IPS DF 19.7 (cell line): ENCODE results near the gene SHISA9.

ENCODE experiments used
- DNase-seq: peaks from one replicate; pipeline ENCODE4 v3.0.0-alpha.2; 2013; ENCODE audit warnings: low read depth, low spot score

SHISA9 gene

GRCh38 chr16:13070268-13070667, 168.9 kb downstream of the SHISA9 start:
- peak; percentile 94 for DNase-seq

DNA sequence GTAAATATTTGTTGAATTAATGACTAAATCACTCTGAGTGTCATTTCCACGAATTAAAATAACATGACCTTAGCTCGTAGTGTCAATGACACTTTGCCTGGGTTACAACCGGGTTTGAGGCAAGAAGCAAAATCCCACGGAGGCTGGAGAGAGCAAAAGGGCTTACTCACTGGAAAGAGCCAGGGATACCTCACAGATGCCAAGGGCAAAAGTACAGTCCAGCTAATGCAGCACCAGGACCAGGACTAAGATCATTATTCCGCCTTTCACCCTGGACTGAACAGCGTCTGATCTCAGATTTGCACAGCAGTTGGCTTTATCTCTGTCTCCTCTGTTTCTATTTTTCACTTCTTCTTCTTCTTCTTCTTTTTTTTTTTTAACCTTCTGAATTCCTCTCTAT, 175.5 kb downstream of the SHISA9 start:
- DNase-seq, result no peak

DNA sequence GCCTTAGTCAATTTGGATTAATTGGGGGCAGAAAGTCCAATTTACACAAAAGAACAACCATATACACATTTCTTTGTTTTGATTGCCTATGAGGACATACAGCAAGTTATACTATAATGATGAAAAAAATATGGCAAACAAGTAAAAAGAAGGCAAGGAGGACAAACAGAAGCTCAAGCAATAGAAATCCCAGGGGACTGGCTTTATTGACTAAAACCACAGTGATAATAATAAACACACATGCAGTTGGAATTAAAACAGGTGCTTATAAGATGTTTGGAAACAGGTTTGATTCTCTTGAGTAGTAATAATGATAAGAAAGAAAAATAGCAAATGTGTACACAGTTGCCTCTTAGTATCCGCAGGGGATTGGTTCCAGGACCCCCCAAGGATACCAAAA, 176.4 kb downstream of the SHISA9 start:
- no peak for DNase-seq

- DNase-seq, result no peak
Measured at GRCh38 chr16:13080531-13080930, 179.1 kb downstream of the SHISA9 start.

- no peak for DNase-seq
Measured at GRCh38 chr16:13081825-13082331, 180.5 kb downstream of the SHISA9 start.

DNA sequence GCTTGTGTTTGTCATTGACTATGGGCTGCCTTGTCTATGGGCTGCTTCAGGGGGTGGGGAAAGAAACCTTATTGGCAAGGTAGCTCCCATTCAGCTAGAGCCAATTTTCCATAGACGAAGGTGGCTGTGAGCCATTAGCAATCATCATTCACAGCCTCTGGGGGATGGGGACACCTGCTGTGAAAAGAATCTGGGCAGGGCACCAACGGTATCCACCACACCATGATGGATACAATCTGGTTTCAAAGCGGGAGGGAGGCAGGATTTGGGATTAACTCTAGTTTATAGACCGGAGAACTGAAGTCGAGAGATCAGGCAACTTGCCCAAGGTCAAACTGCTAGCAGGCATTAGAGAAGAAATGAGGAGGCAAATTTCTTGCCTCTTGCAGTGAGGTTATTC, 182.3 kb downstream of the SHISA9 start:
- DNase-seq, result no peak

DNA sequence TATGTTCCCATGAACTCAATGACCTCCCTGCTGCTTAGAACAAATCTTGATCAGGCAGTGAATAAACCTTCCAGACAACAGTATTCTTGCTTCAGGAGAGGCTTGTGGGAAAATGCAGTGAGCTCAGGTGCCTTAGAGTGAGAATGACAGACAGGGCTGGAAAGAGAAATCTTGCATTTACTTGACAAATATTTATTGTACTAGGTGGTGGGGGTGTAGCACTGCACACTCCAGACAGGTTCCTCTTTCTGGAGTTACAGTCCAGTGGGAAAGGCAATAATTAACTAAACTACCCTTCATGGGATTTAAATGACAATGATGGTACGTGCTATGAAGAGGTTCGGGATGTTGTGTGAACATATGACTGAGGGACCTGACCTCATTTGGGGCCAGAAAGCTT, 182.9 kb downstream of the SHISA9 start:
- no peak for DNase-seq

- DNase-seq, result no peak
Measured at GRCh38 chr16:13093661-13094060, 192.3 kb downstream of the SHISA9 start.

DNA sequence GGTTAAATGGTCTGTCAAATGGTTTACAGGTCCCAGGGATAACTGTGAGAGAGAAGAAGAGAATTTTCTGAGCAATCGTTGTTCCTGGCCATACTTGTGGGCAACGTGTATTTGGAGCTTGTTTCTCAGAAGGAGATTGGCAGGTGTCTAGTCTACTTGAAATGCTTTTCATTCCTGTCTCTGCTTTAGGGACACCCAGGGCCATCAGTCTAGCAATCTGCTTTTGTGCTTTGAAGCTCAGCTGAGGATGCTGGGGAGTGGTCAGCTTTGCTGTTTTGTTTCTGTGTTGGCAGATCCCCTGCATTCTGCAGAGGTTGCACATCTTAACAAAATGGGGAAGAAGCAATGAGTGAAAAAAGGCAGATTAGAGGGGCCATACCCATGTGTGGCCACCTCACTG, 193.7 kb downstream of the SHISA9 start:
- no peak for DNase-seq

DNA sequence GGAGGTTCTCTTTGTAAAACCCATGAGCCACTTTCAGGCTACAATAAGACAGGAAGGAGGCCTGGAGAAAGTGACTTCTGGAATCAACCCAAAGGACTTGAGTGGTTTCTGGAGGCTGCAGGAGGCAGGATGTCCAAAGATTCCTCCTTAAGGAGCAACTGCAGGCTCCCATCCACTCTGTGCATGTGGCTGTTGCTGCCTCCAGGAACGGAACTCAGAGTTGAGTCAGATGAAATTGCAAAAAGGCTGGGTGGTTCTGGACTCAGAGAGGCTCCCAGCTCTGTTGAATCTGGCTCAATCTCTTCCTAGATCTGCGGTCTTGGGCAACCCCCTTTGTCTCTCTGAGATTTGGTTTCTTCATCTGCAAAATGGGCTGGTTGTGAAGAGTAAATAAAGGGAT, 197.1 kb downstream of the SHISA9 start:
- no peak for DNase-seq

DNA sequence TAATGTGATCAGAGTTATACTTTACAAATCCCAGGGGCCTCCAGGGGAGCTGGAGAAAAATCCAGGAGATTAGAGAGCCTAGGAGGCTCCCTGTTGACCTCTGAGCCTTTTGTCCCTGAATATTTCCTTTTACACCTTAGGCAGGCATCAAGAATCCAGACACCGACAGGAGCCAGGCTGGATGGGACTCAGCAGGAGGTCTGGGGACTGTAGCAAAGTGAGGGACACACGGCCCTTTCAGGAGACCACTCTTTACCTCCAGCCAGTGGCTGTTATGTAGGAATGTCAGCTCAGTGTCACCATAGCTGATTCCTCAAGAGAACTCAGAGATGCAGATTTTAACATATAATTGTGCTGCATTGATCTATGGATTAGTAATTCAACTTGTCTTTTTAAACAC, 198.4 kb downstream of the SHISA9 start:
- DNase-seq, result no peak

GRCh38 chr16:13100970-13101369, 199.6 kb downstream of the SHISA9 start:
- no peak for DNase-seq

DNA sequence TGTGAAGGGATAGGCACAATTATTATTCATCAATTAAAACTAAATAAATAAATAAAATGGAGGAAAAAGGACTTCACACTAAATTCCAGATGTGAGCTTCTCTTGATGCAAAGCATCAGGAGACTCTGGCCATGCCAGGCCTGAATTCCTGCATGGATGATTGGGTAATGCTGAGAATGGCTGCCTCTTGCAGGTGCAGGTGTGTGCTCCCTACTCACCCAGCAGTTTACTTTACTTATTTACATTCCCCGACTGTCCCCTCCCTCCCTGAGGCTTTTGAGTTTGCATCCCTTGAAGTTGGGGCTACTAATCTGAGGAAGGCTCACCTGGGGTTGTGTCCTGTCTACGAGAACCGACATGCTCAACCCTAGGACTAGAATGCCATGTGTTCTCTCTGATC, 200.4 kb downstream of the SHISA9 start:
- DNase-seq, result peak; percentile 25

DNA sequence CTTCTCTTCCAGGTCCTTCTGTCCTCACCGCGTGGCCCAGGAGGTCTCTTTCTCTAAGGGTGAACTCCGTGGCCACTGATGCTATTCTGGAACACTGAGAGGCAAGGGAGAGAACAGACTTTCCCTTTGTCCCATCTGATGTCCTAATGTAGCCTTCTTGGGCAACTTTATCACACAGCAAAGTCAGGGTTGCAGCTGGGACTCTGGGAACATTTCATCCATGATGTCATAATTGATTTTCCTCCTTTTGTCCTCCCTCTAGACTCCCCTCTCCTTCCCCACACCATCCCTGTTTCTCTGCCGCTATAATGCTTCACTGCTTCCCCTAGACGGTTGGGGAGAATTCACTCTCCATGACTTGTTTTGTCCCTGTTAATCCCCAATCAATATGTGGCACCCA, 201.0 kb downstream of the SHISA9 start:
- no peak for DNase-seq

DNA sequence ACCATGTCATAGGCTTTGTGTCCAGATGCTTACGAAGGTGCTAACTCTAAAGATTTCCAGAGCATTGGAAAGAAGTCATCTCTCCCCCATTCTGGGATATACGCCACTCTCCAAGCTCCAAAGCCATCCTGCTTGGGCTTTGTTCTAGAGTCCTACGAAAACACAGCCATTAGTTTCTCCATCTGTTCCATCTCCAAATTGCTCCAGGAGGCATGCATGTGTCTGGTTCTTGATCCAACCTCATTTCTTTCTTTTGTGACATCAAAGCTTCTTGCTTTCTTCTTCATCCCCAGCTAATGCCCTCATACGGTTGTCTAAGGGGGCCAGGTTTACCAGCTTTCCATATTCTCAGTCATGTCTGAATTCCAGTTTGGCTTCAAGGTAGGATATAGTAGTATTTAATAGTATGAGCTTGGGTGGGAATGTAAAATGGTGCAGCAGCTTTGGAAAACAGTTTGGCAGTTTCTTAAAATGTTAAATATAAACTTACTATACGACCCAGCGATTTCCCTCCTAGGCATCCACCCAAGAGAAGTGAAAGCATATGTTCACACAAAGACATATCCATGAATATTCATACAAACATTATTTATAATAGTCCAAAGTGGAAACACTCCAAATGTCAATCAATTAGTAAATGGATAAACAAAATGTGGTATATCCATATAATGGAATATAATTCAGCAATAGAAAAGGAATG, 202.6 kb downstream of the SHISA9 start:
- no peak for DNase-seq

GRCh38 chr16:13104772-13105171, 203.4 kb downstream of the SHISA9 start:
- DNase-seq, result no peak

GRCh38 chr16:13105427-13105826, 204.0 kb downstream of the SHISA9 start:
- DNase-seq, result no peak

DNA sequence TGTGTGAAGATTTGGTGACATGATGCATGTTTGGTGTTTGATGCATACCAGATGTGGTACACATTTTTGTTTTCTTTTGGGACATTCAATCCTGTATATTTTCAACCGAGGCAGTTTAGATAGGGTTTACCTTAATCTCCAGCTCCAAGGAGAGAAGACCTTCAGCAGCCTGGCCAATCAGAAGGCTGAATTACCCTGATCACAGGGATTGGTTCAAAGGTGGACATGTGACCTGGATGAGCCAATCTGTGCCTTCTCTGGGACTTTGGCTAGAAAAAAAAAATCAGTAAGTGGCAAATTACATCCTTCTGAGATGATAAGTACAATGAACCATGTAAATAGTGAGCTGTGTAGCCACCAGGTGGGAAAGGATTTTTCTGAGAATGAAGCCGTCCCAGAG, 205.1 kb downstream of the SHISA9 start:
- DNase-seq, result no peak

DNA sequence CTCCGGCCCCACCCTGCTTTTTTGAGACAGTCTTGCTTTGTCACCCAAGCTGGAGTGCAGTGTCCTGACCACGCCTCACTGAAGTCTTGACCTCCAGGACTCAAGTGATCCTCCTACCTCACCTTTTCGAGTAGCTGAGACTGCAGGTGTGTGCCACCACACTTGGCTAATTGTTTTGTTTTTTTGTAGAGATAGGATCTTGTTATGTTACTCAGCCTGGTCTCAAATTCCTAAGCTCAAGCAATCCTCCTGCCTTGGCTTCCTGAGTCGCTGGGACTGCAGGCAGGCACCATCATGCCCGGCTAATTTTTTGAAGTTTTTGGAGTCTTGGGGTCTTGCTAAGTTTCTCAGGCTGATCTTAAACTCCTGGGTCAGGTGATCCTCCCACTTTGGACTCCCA, 206.7 kb downstream of the SHISA9 start:
- no peak for DNase-seq

DNA sequence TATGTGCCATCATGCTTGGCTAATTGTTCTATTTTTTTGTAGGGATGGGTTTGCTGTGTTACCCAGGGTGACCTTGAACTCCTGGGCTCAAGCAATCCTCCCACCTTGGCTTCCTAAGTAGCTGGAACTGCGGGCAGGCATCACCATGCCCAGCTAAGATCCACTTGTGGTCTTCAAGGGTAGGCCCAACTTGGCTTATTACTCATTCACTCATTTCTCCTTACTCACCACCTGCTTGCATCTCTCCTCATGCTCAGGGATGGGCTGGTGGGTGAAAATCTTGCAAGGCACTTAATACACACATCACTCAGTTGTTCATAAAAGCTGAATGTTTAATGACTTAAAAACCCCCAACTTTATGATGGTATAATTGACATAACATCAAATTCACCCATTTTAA, 207.8 kb downstream of the SHISA9 start:
- DNase-seq, result no peak

- peak; percentile 84 for DNase-seq
Measured at GRCh38 chr16:13110124-13110796, 208.9 kb downstream of the SHISA9 start.

GRCh38 chr16:13111747-13112146, 210.3 kb downstream of the SHISA9 start:
- no peak for DNase-seq

DNA sequence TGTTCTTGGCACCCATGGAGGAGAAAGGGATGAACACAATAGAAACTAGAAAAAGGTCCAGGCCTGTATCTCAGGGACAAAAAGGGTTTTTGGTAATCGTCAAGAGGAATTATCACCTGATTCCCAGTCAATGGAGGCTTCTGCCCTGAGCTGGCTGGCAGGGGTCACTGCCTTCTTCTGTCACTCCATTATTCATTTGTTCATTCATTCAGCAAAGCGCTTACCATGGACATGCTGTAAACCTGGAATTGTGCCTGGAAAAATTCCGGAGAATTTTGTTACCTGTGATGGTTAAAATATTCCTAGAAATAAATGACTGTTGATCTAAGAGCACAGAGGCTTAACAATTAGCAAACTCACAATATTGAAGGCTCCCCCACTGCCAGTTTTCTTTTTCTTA, 212.3 kb downstream of the SHISA9 start:
- DNase-seq, result no peak
